Hematopoietic multipotent progenitor cell treated with erythropoietin and hydrocortisone succinate and interleukin-3 and kit ligand, for 4 days (in vitro differentiated cells): ENCODE data around the gene LMO2.
"Not testable (repeated sequence)": the region's sequence is repeated elsewhere in the genome, so short reads cannot be mapped to it uniquely, and the experiment has no call there.

Source experiments
- DNase-seq: peaks from one replicate; pipeline ENCODE4 v3.0.0-alpha.2; 2015

LMO2 gene

GRCh38 chr11:33891714-33892327 lies at the start of gene LMO2:
Gene LMO2 (minus strand): TSS chr11:33892076. CDS start chr11:33869716, 22,360 bp downstream.
- peak; percentile 93 for DNase-seq

DNA sequence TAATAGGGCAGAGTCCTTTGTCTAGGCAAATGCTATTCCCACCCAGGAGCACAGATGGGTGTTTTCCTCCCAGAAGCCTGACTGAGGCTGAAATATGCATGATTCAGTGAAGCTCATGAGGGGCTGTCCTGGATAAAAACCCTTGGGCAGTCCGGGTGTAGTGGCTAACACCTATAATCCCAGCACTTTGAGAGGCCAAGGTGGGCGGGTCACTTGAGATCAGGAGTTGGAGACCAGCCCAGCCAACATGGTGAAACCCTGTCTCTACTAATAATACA lies 48.6 kb upstream of the LMO2 start:
- DNase-seq = no peak

- peak; percentile 88 for DNase-seq
These were observed 45.1 kb upstream of the LMO2 start for GRCh38 chr11:33936725-33937604.

DNA sequence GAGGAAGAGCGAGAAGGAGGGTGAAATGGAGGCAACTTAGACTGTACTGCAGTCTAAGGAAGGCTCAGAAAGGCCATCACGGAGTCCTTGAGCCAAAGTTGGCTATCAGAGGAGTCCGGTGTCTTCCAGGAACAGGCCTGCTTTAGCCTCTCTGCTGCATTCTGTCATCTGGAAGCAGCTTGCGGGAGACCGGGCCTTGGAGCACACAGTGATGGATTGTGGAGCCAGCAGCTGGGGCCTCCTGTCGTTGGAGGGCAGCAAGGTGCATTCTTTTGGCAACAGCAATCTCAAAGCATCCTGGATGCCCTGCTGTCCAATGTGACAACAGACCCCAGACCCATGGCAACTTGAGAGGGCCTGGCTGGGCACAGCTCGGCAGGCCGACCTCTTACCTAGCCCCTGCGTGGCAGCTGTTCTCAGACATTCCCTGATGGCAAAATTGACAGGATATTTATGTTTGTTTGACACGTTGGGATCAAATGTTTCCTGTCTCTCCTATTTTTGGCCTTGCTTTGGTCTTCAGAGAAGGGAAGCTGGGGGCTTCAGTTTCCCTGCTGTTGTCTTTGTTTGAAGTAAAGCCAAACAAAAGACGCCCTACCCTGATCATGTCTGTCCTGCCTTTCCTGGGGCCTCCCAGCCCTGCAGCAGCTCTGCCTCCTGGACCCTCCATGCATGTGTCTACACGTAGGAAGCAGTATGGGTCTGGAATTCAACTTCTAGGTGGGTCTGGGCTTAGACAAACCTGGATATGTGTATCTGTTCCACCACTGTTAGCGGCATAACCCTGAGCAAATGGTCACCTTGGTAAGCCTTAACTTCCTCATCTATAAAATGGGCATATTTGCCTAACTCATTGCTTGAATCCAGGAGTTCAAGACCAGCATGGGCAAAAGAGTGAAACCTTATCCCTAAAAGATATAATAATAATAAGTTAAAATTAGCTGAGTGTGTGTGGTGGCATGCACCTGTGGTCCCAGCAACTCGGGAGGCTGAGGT lies 43.9 kb upstream of the LMO2 start:
- no peak for DNase-seq

DNA sequence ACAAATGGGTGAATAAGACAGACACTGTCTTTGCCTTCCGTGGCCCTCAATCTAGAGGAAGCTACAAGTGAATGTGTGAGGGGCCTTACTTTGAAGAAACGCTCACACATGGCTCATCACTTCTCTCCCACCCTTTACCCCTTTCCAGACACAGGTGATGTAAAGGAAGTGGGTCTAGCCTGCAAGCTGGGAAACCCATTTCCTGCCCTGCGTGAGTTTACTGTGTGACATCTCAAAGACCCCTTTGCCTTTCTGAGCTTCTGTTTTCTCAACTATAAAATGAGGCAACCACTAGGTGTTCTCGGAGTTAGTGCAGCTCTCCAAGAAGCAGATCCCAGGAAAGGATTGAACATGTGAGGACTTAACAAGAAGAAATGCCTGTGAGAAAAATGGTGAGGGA lies 43.1 kb upstream of the LMO2 start:
- DNase-seq = no peak

- no peak for DNase-seq
These were observed 42.6 kb upstream of the LMO2 start for GRCh38 chr11:33934450-33934849.

GRCh38 chr11:33933602-33934001 lies 41.7 kb upstream of the LMO2 start:
- no peak for DNase-seq

DNA sequence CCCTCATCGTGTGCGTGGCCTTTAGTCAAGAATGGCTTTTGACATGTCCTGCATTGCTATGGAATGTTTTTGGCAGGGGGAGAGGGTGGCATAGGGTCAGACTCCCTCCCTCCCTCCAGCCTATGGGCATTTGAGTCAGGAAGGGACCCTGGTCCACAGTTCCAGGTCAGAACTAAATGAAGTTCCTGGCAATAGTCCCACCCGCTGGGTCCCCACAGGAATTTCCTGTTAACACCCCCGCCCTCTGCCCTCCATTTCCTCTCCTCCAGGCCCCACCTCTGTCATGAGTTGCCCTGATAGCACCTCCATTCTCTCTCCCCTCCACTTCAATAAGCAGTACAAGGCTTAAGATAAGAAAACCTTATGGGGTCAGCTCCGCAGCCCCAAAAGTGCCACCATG lies 40.8 kb upstream of the LMO2 start:
- peak; percentile 33 for DNase-seq

GRCh38 chr11:33931739-33932366 lies 40.0 kb upstream of the LMO2 start:
- not testable (repeated sequence) for DNase-seq

DNA sequence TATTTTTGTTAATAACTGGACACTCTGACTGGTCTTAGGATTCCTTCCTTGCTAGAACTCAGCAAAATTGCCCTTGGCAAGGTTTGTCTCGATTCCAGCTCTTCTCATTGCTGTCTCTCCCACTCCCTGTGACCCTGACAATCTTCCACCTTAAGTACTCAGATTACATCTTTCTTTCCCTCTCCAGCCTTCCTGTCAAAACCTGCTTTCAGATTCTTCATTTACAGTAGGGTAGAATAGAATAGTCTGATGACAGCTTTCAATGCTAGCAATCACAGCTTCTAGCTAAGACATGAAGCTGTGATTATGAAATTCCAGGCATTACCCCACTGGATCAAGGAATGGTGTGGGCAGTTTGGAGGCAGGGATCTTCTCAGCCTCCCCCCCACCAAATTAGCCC lies 39.2 kb upstream of the LMO2 start:
- no peak for DNase-seq

- DNase-seq = peak; percentile 91
These were observed 38.6 kb upstream of the LMO2 start for GRCh38 chr11:33930317-33931021.

DNA sequence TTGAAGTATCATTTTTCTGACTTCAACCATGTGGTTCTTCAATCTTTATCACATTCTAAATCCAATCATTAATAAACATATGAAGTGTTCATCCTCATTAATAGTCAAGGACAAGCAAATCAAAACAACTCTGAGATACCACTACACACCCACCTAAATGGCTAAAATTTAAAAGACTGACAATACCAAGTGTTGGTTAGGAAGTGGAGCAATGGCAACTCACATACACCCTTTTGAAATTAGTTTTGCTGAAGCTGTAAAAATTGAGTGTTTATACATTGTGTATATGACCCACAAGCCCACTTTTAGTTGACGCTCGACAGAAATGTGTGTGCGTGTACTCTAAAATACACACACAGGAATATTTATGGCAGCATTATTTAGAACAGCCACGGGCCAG lies 36.7 kb upstream of the LMO2 start:
- no peak for DNase-seq

DNA sequence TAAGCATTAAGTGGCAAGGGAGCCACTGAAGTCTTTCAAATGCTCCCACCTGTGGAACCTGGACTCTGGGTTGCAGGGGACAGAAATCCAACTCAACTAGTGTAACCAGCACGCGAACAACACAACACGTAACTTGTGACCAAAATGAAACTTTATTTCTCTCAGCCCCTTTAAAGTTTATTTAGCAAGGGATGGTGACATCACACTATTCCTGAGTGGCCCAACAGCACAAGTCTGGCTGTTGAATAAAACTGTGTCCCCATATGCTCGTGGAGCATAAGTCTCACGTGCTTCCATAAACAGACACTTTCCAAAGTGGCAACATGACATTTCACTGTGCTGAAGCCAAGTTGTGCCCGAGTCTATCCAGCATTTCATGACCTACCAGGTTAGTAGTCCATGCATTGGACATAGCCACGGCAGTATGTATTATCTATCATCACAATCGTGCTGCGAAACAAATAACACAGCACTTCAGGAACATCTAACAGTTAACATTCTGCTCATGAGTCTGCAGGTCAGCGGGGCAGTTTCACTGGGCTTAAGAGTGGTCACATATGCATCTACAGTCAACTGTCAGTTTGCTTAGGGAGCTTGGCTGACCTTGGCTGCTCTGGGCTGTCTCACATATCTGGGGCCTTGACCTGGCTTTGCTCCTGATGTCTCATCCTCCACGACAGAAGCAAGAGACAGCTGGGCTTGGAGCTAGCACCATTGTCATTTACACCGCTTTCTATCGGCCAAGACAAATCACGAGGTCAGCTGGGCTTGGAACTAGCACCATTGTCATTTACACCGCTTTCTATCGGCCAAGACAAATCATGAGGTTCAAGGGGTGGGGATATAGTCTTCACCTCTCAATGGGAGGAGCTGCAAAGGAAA lies 35.0 kb upstream of the LMO2 start:
- DNase-seq = no peak

DNA sequence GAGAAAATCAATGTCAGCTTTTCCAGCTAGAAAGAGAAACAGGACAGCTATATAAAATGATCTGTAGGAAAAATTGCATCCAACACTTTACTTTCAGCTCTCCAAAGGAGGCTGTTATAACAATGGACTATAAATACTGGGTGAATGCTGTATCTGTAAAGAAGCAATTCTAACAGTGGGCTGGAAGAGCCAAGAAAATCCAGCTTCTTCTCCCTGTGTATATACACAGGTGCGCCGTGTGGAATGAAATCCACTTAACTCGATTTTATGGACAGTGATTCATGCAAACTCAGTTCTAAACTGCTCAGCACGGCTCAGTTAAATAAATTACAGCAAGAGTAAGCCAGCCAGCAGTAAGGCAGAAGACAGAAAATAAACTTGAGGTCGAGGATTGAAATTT lies 32.5 kb upstream of the LMO2 start:
- DNase-seq = no peak

DNA sequence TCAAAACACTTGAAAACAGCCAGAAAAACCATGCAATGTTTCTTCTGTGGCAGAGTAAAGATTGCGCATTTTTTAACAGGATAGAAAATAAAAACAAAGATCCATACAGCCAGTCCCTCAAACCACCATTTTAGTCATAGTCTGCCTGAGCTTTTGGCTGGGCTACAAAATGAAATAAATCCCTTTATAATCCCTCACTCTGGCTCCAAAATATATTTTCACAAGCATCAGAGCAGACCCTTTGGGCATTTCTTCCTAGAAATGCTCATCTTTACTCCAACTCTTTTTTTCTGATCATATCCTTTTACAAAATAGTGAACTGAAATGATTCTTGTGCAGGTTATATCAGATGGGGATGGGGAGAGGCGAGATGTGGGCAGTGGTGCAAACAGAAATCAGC lies 31.8 kb upstream of the LMO2 start:
- no peak for DNase-seq

DNA sequence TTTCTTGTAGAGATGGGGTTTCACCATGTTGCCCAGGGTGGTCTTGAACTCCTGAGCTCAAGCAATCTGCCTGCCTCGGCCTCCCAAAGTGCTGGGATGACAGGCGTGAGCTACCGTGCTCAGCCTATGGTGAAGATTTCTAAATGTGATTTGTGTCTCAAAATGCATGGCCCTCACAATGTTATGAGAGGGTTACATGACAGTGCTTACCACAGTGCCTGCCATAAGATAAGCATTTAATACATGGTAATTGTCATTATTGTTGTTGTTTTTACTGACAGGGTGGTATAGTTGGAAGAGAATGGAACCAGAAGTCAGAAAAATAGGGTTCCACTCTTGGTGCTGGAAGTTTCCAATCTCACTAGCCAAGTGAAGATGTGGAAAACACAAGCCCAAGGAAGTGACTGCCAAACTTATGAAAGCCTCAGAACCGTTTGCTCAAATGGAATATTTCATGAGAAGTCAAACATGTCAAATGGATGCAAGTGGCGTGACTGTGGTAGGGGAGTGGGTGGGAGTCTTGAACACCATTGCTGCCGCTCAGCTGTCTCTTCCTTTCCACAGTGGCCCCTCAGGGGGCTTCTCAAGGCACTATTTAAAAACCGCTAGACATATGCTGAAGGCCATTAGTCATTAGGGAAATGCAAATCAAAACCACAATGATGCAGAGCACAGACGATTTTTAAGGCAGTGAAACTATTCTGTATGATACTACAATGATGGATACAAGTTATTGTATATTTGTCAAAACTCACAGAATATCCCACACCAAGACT lies 29.1 kb upstream of the LMO2 start:
- peak; percentile 78 for DNase-seq

- DNase-seq = peak; percentile 64
These were observed 27.8 kb upstream of the LMO2 start for GRCh38 chr11:33919645-33920044.

- not testable (repeated sequence) for DNase-seq
These were observed 25.5 kb upstream of the LMO2 start for GRCh38 chr11:33917402-33917801.

DNA sequence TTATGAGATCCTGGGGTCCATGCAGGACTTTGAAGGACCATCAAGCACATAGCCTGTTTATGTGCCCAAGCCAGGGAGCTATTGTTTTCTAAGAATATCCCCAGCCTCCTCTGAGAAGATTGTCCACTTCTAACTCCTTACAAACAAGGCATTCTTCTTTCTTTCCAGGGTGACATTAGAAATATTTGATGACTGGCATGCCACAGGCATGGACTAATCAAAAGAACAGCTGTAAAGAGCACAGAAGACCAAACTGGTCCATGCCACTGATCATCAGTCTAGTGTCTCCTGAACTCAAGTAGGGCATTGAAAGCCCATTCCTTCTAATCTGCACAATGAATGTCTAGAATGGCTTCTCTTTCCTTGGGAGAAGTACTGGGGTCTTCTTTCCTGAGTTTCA lies 24.9 kb upstream of the LMO2 start:
- no peak for DNase-seq

GRCh38 chr11:33915526-33915925 lies 23.6 kb upstream of the LMO2 start:
- no peak for DNase-seq
